Activated CD8-positive, alpha-beta memory T cell treated with anti-CD3 and anti-CD28 coated beads for 48 hours (primary cell): ENCODE measurements around the gene ZBTB7C.

Experiments
- DNase-seq, 3 experiments: peaks; one replicate each; pipeline ENCODE4 v3.0.0-alpha.2; 2020; ENCODE audit warnings: low read depth in 2 of 3, low spot score in 2 of 3

ZBTB7C gene

DNA sequence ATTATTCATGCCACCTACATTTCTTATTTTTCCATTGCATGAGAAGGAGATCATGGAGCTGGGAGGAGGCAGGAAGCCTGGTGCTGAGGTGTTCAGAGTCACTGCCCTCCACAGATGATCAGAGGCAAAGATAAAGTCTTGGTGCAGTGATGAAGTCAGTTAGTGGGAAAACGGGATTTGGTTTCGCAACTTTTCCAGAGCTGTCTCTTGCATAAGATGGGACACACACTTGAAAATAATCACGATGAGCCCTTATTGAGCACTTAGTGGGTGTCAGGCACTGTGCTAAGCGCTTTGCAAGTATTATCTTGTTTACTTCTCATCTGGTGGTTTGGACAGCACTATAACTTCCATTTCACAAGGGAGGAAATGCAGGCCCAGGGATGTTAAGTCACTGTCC, 256.6 kb downstream of the ZBTB7C start:
- DNase-seq = no peak

DNA sequence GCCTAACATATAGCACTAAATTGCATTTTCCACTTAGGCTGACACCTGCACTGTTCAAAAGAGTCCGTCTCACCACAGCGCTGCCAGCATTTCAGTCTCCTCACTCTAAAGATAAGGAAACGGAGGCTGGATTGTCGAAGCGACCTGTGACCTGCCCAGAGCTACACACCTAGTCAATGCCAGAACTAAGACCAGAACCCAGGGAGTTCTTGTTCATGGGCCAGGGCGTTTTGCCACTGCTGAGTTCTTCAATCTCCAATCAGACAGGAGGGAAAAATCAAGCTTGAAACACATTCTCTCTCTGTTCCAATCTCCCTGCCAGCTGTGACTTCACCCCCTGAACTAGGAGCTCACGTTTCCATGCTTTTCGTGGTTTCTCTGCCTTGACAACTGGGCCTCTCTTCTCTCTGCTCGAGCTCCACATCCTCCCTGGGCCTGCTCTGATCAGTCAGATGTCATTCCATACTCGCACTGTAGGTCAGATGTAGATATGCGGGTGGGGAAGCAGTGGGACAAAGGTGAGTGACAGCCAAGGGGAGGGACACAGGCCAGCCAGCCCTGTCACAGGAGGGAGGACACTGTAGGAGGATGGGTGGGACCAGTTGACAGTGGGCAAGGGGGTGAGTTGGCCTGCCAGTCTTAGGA, 257.6 kb downstream of the ZBTB7C start:
- no peak for DNase-seq

DNA sequence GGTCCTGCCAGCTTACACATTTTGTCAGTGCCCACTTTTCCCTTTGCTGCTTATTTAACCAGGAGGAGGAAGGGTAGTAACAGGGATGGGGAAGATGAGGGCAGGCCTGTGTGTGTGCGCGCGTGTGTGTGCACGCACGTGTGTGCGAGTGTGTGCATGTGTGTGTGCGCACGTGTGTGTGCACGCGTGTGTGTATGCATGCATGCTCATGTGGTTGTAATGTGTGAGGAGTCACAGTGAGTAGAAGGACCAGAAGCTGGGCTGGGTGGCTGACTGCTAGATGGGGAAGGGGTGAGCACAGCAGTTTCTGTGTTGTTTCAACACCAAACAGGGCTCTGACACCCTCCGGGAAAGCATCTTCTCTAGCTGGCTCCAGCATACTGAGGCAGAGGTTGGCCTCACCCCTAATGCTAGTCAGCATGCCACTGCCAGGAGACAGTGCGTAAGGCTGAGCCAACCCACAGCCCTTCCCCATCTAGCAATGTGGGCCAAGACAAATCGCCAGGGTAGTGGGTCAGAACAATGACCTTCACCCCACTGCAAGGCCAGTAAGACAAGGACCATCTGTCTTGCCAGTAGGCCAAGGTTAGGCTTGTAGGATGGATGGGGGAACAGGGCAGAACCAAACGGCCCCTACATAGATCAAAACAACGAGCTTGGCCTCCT, 260.0 kb downstream of the ZBTB7C start:
- no peak for DNase-seq

GRCh38 chr18:48142994-48143393, 266.2 kb downstream of the ZBTB7C start:
- DNase-seq = no peak

GRCh38 chr18:48142353-48142752, 266.8 kb downstream of the ZBTB7C start:
- DNase-seq = no peak

DNA sequence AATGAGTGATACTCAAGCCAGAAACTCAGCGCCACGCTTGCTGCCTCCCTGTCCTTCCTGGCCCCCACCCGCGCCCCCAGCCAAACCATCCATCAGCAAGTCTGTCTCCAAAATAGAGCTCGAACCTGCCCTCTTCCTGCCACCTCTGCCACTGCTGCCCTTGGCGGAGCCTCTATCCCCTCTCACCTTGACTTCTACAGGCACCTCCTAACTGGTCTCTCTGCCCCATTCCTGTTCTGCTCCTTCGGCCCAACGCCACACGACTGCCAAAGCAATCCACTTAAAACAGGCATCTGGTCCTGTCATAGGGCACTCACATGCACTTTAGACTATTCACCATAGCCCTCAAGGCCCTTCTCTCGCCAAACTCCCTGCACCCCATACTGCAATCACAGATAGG, 268.5 kb downstream of the ZBTB7C start:
- DNase-seq = no peak

GRCh38 chr18:48139431-48140347, 269.5 kb downstream of the ZBTB7C start:
- DNase-seq = no peak

GRCh38 chr18:48138660-48139430, 270.3 kb downstream of the ZBTB7C start:
- no peak for DNase-seq

DNA sequence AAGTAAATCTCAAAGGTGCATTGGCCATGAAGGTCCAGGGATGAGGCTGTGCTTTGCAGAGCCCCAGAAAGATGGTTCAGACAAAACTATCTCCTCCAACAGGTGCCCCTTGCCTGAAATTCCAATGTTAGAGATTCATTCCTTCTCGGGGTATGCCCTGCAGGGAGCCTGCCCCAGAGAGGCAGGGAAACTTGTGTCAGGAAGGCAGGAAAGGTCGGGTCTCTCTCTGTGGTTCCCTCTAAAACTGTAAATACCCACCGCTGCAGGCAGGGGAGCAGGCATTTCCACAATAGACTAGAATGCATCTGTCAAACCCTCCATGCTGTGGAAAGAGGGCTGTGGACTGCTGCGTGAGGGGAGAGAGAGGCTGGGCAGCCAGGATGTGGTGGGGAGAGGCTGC, 271.0 kb downstream of the ZBTB7C start:
- DNase-seq = no peak

GRCh38 chr18:48137374-48138081, 271.7 kb downstream of the ZBTB7C start:
- no peak for DNase-seq

DNA sequence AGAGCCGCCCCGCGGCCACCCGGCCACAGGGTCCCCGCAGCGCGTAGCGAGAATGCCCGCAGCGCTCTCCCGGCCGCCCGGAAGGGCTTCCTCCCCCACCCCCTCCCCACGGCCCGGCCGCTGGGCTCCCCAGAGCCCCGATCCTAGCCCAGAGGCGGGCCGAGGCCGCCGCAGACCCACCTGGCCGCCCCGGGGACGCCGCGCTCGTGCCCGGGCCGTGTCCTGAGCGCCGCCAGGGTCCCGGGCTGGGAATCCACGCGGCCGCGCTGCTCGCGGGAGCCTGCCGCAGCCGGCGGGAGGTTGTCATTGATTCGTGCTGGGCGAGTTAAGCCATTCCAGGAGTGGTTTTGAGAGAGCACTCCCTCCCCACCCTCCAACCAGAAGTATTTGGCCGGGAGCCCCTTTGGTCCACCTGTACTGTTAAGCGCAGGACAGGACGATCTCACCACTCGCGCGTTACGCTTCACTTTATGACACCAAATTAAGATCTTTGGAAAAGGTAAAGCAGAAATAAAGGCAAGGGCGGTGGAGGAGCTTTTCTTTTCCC, 272.3 kb downstream of the ZBTB7C start:
- DNase-seq = no peak

- no peak for DNase-seq
Measured at GRCh38 chr18:48136051-48136826, 272.9 kb downstream of the ZBTB7C start.

GRCh38 chr18:48135436-48135966, 273.7 kb downstream of the ZBTB7C start:
- no peak for DNase-seq

GRCh38 chr18:48134609-48135008, 274.6 kb downstream of the ZBTB7C start:
- DNase-seq = no peak

GRCh38 chr18:48133671-48134251, 275.4 kb downstream of the ZBTB7C start:
- no peak for DNase-seq

- no peak for DNase-seq
Measured at GRCh38 chr18:48132797-48133655, 276.2 kb downstream of the ZBTB7C start.

GRCh38 chr18:48131042-48131441, 278.1 kb downstream of the ZBTB7C start:
- no peak for DNase-seq

DNA sequence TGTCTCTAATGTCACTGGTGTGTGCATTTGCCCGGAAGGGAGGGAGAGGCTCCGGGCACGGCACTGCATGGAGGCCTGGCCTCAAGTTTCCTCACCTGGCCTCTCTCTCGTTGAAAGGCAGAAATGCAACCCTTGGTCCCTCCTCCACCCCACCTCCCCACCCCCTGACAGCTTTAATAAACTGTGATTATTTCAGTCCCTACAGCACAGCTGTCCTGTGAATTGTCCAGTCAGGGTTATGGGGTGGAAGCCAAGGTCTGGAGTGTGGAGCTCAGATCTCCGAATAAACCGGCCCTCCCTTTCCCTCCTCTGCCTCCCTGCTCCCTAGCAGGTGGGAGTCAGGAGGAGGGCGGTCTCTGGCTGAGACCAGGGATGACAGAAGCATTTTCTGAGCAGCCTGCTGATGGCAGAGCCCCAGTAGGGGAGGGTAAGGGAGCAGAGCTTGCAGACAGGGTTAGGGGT, 279.5 kb downstream of the ZBTB7C start:
- DNase-seq = no peak
